GM21360 (cell line): ENCODE measurements around the gene RAET1E.
"Not testable (repeated sequence)": the region's sequence is repeated elsewhere in the genome, so short reads cannot be mapped to it uniquely, and the experiment has no call there.

Experiments used
- ATAC-seq: cut with Tn5 transposase; IDR thresholded peaks from one replicate; pipeline ENCODE4 v1.9.1; 2021; ENCODE audit warnings: mild to moderate bottlenecking, moderate library complexity; ENCODE audit not compliant: unreplicated experiment

Gene RAET1E

DNA sequence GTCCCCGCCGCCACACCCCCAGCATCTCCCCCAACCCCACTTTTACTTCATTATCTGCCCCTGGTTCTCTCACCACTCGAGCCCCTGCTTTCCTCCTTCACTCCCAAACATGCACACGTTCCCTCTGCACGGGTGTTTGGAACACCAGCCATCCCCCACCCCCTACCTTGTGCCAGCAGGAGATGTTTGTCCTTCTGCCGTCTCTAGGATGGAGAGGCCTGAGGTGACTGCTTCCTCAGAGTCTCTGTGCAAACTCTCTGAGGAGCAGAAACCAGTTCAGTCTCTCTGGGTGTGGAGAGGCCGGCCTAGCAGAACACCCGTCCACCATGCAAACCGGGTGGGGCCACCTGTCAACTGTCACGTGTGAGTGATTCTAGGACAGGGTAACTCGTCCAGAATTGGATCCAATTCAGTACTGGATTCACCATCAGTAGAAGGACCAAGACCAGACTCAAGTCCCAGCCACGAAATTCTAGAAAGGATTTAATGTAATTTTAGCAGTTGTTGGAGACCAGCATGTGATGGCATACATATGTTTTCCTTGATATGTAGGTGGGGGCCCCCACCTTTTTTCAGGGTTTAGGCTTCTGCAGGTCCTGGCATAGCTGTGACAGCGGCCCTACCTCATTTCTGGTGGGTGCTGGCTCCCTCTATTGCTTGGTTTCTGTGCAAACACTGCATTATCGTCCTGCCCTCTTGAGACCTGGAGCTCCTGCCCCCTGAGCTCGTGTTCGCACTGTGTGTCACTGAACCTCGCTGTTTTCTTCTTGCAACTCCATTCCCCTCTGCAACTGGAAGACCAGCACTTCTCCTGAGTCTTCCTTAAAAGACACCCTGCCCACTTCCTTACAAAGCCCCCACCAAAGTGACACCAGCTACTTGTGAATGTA is at the start of gene RAET1E:
Gene RAET1E (minus strand): TSS at position 259 of the 890 bp plus-strand sequence. CDS start 7,212 bp downstream, outside the sequence.
- ATAC-seq: no peak

- not testable (repeated sequence) for ATAC-seq
Measured at GRCh38 chr6:149947533-149947932, 49.6 kb upstream of the RAET1E start.

GRCh38 chr6:149946631-149947030 is 48.7 kb upstream of the RAET1E start:
- ATAC-seq: not testable (repeated sequence)

GRCh38 chr6:149945276-149945675 is 47.4 kb upstream of the RAET1E start:
- ATAC-seq: not testable (repeated sequence)

- ATAC-seq: not testable (repeated sequence)
Measured at GRCh38 chr6:149943321-149943720, 45.4 kb upstream of the RAET1E start.

GRCh38 chr6:149942461-149942829 is 44.5 kb upstream of the RAET1E start:
- no peak for ATAC-seq

DNA sequence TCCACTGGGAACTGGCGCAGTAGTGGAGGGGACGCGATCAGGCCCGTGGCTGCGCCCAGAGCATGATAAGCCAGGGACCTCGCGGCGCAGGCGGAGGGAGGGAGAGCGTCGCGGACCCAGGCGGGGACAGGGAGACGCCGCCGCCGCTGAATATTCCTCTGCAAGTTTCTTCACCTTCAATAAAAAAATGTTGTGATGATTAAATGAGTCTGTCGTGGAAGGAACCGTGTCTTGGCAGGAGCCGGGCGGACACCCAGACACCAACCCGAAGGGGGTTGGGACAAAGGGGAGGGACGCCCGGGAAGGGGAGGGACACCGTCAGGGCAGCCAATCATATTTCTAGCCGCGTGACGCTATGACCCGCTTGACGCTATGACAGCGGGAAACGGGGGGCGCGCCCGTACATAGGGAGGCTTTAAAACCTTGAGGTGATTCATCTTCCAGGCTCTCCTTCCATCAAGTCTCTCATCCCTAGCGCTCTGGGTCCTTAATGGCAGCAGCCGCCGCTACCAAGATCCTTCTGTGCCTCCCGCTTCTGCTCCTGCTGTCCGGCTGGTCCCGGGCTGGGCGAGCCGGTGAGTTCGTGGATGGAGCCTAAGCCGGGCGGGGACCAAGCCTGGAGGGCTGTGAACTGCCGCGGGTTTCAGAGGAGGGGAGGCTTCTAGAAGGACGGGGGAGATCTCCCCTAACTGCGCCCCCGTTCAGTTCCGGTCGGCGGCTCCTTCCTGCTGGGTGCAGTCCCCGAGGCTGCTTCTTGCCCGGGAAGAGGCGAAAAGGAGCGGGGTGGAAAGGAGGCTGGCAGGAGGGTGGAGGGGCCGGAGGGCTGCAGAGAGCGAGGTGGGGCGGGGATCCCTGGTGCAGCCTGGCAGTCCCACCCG is 43.9 kb upstream of the RAET1E start, which contains the start of gene ULBP2:
Gene ULBP2 (plus strand): TSS at position 432 of the 878 bp plus-strand sequence. CDS start 59 bp downstream, at position 491.
- peak; percentile 51 for ATAC-seq

DNA sequence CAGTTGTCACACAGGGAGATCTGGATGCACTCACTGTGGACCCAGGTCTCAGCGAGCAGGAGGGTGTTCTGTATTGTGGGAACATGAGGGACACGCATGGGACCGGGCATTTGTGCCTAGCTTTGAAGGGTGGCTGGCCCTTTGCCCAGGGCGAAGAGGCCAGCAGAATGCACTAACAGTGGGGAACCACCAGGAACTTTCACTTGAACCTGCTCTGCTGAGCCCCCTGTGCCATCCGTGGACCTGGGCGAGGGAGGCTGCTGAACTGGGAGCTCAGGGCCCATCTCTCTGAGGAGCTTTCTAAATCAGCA is 42.7 kb upstream of the RAET1E start:
- no peak for ATAC-seq

DNA sequence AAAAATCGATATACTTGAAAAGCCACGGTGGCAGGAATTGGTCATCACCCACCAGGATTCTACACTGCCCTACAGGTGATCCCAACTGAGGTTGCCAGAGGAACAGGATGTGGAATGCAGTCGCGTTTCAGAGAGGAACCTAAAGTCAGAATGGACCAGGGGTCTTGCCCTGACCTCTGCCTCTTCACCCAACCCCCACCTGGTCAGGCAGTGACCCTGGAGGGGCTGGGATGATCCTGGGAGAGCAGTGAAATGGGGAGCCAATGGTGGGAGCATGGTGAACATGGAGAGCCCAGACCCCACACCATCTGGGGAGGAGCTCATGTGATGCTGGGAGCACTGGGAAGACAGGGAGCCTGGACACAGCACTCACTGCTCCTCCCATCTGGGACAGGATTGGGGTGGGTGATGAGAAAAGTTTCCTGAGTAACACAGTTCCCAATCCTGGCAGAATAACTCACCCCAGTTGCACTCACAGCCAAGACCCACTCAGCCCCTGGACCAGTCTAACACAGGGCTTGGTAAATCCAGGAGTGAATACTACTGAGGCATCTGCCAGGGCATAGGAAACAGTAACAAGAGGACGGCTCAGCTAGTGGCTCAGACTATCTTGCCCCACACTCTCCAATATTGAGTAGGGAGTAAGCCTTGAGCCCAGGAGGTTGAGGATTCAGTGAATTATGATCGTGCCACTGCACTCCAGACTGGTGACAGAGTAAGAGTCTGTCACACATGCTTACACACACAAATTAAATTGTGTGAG is 42.2 kb upstream of the RAET1E start:
- ATAC-seq: no peak

DNA sequence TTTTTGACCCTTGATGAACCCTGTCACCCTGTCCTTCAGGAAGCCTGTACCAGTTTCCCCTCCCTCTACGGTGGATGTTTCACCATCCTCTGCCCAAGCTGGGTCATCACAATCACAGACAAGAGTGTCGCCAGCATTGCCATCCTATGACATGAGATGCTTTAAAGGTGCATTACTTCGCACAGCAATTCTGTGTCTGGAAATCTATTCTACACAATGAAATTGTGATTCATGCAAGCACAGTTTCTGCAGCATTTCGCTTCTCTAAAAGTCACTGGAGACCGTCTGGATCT is 41.4 kb upstream of the RAET1E start:
- no peak for ATAC-seq

- ATAC-seq: peak; percentile 67
Measured at GRCh38 chr6:149938571-149939355, 40.9 kb upstream of the RAET1E start.

GRCh38 chr6:149938013-149938570 is 40.2 kb upstream of the RAET1E start:
- not testable (repeated sequence) for ATAC-seq

DNA sequence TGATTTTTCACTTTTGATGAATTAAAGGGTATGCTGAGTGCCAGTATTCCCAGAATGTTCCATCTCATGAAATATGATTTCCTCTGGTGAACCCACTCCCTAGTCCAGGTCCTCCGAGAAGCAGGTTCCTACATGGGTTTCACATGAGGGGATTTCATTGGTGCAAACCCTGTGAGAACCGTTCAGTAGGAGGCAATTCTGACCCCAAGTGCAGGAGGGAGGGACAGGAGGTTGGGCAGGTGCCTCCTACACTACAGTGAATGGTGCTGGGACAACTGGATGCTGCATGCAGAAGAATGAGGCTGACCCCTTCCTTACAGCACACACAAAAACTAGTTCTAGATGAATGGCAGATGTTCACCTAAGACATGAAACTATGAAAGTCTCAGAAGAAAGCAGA is 38.8 kb upstream of the RAET1E start:
- no peak for ATAC-seq

- ATAC-seq: no peak
Measured at GRCh38 chr6:149935668-149936067, 37.8 kb upstream of the RAET1E start.

GRCh38 chr6:149935246-149935645 is 37.3 kb upstream of the RAET1E start:
- no peak for ATAC-seq

- no peak for ATAC-seq
Measured at GRCh38 chr6:149934249-149935156, 36.6 kb upstream of the RAET1E start.

DNA sequence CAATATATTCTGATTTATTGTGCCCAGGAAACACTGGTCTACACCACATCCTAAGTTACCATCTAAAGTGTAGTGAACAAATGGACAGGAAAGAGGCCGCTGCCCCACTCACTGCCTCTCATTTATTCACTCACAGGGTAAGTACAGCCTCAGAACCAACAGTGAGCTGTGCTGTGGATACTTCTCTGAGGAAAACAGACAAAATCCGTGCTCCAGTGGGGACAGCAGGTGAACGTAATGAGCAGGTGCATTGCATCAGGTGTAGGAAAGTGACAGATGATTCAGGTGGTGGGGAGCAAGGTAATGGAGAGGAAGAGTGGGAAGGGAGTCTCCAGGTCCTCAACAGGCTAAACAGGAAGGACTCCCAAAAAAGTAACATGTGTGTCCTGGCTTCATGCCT is 35.5 kb upstream of the RAET1E start:
- no peak for ATAC-seq

GRCh38 chr6:149933036-149933435 is 35.1 kb upstream of the RAET1E start:
- no peak for ATAC-seq

DNA sequence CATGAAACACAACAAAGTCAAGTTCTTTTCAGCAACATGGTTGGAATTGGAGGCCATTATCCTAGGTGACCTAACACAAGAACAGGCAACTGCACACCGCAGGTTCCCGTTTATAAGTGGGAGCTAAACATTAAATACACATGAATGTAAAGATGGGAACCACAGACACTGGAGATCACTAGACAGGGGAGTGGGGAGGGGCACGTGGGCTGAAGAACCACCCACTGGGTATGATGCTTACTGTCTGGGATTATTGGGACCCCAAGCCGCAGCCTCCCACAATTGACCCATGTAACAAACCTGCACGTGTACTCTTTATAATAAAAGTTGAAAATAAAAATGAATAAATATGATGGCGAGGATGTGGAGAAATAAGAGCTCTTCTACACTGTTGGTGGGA is 33.6 kb upstream of the RAET1E start:
- ATAC-seq: no peak
